HG03565 (cell line): ENCODE results near the gene ATP8A2.
A peak's percentile ranks its signal among the peaks of the same experiment; 100 is the strongest.

Source experiments
- ATAC-seq: cut with Tn5 transposase; IDR thresholded peaks from one replicate; pipeline ENCODE4 v1.9.1; 2021; ENCODE audit warnings: mild to moderate bottlenecking, moderate library complexity; ENCODE audit not compliant: unreplicated experiment

The ATP8A2 gene

DNA sequence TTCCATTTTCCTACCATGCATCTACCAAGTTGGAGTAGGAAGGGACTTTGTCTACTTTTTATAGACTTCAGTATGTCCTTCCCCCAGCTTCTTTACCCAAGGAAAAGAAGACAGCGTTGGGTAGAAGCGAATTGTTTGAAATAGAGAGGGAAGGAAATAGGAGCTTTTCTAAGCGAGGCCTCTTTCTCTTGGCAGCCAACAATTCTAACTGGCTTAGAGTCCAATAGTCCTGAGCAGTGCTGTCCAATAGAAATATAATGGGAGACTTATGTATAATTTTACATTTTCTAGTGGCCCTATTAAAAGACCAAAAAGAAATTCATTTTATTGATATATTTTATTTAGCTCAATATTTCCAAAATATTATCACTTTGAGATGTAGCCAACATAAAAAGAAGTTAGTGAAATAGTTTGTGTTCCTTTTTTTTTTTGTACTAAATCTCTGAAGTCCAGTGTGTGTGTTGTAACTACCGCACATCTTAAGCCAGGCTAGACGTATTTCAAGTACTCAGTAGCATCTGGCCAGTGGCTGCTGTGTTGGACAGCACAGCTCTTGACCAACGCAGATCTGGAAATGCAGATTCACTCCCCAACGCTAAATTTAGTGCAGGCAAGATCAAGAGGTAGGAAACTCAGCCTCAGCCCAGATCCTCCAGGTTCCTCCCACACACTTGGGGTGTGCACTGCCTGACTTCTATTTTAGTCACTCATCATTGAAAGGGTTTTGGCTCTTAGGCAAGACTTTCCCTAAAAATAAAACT lies 500.9 kb downstream of the ATP8A2 start:
- ATAC-seq = no peak

GRCh38 chr13:25873242-25873612 lies 501.5 kb downstream of the ATP8A2 start:
- ATAC-seq = no peak

DNA sequence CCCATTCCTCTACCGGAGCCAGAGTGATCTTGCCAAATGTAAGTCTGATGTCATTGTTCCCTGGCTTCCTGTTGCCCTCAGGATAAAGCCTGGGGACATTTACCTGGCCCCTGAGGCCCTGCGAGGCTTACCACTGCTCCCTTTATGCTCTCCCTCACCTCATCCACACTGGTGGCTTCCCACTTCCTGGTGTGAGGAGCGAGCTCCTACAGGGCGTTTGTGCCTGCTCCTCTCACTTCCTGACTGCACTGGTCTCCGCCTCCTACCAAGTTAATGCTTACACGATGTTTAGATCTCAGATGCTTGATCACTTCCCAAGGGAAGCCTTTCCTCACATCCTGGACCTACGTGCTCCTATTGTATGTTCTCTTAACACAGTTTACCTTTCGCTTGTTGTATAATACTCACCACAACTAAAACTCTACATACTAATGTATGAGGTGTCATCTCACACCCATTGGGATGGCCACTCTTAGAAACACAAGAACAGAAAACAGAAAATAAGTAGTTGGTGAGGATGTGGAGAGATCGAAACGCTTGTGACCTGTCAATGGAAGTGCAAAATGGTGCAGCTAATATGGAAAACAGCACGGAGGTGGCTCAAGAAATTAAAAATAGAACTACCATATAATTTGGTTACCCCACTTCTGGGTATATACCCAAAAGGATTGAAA lies 502.4 kb downstream of the ATP8A2 start:
- ATAC-seq = no peak

GRCh38 chr13:25874907-25875306 lies 503.1 kb downstream of the ATP8A2 start:
- ATAC-seq = no peak

GRCh38 chr13:25876247-25876646 lies 504.5 kb downstream of the ATP8A2 start:
- ATAC-seq = no peak

- no peak for ATAC-seq
Measured at GRCh38 chr13:25879466-25879865, 507.7 kb downstream of the ATP8A2 start.

GRCh38 chr13:25881136-25881926 lies 509.6 kb downstream of the ATP8A2 start:
- no peak for ATAC-seq

DNA sequence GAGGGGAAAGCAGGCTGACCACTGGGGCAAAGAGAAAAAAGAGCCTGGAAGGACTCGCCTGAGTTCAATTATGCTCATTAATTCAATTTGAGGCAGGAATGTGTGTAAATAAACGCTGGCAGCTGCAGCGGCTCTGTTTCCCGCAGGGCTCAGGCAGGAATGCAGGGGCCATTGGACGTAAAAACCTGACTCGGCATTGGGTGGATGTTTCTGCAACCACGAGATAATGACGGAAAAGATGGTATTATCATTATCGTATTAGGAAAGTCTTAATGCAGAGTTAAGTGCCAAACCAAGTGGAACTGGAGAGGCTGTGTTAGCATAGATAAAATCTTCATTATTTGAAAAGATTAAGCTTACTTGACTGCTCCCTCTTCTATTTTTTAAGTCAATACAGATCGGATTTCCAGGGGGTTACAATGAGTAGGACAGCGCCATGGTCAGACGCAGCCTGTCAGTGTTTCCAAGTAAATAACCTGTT lies 510.2 kb downstream of the ATP8A2 start:
- ATAC-seq = no peak

DNA sequence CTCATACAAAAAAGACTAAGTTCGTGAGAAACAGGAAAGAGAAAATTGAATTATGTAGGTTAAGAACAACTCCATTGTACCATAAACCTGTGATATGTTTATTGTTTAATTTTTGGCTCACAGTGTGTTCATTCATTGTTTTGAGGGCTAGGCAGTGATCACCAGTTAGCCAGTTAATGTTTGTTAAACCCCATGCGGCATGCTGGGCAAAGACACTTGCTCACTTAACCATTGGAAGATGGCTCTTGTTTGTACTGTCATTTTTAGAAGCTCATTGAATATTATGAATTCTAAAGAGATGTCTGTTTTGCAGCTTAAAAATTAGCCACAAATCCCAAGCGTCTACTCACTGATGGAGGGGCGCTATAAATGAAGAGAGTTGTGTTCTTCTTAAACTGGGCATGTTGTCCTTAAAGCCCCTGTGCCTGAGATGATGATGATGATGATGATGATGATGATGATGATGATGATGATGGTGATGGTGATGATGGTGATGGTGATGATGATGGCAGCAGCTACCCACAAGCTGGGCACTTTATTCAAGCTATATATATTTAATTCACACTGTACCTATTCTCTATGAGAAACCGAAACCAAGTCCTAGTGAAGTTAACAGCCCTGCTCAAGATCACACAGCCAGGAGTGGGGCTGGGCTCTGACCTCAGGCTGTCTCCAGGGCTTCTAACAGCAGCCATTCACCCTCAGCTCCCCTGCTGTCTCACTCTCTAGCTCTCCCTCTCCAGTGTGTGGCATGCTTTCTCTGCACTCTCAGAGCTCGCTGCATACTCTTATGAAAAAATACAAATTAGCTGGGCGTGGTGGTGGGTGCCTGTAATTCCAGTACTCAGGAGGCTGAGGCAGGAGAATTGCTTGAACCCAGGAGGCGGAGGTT lies 510.9 kb downstream of the ATP8A2 start:
- no peak for ATAC-seq

GRCh38 chr13:25885418-25885817 lies 513.6 kb downstream of the ATP8A2 start:
- no peak for ATAC-seq

DNA sequence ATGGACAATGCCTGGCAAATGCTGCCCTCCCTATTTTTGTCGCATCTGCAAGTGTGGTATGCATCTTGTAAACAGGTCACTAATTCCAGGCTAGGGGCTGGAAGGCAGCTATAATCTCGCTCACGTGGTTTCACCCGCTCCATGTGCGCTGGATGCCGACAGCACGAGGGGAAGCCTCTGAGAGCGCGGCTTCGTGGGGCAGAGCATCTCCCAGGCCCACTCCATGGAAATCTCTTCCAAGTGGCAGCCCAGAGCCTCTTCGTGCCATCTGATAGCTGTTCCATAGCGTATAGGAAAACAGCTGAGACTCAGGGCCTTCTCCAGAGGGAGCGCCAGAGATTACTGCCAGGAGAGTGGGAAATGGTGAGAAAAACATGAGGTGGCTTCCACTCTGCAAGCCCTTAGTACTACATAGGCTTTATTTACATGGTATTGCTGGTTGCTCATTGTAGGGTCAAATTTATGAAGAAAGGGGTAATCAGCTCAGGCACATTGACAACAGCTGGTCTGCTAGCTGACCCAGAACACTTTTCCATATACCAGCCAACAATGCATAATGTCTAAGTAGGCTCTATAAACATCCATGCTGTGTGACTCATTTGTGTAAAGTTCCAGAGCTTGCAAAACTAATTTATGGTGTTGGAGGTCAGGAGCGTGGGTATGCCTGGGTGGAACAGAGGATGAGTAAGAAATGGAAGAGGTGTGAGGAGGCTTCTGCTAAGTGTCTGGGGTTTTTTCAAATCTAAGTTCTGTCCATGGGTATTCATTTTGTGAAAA lies 514.9 kb downstream of the ATP8A2 start:
- no peak for ATAC-seq

GRCh38 chr13:25887962-25888655 lies 516.3 kb downstream of the ATP8A2 start:
- ATAC-seq = no peak

GRCh38 chr13:25890671-25891212 lies 519.0 kb downstream of the ATP8A2 start:
- no peak for ATAC-seq

DNA sequence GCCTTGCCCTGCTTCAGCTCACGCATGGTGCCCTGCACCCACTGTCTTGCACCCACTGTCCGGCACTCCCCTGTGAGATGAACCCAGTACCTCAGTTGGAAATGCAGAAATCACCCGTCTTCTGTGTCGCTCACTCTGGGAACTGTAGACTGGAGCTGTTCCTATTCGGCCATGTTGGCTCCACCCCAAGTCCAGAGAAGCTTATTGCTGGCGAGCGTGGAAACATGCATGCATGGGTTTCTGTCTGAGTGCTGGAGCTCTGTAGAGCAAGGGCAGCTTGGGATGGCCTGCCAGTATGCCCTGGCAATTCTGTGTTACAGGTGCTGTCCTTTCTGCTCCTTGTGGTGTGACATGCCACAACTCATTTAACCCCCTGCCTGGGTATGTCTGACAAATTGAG lies 527.2 kb downstream of the ATP8A2 start:
- ATAC-seq = no peak

DNA sequence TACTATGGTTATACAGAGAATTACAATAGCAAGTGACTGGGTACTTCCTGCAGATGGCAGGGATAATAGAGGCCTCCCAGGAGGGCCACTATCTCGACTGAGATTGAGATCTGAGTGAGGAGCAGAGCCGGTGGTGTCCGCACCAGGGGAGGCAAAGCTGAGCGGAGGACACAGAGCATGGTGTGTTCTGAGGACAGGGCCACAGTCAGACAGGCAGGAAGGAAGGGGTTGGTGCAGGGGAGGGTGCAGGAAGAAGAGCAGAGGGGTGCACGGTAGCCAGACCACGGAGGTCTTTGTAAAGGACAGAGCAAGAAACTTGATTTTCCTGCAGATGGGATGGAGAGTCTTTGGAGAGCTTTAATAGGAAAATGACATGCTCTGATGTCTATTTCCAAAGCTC lies 527.7 kb downstream of the ATP8A2 start:
- no peak for ATAC-seq

DNA sequence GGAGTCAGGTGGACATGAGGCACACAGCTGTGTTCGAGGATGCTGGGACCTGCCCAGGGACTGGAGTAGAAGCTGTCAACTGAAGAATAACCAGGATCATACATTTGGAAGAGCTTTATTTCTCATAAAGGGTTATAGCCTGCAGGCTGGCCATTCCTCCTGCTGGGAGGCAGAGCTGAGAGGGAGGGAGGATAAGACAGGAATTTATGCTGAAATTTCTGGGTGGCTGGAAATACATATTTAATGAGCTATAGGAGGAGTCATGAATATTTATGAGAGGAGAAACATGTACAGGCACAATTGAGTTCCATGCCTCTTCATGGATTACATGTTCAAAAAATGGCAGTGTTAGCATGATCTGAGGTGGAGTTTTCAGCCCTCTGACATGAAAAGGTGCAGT lies 528.2 kb downstream of the ATP8A2 start:
- no peak for ATAC-seq

DNA sequence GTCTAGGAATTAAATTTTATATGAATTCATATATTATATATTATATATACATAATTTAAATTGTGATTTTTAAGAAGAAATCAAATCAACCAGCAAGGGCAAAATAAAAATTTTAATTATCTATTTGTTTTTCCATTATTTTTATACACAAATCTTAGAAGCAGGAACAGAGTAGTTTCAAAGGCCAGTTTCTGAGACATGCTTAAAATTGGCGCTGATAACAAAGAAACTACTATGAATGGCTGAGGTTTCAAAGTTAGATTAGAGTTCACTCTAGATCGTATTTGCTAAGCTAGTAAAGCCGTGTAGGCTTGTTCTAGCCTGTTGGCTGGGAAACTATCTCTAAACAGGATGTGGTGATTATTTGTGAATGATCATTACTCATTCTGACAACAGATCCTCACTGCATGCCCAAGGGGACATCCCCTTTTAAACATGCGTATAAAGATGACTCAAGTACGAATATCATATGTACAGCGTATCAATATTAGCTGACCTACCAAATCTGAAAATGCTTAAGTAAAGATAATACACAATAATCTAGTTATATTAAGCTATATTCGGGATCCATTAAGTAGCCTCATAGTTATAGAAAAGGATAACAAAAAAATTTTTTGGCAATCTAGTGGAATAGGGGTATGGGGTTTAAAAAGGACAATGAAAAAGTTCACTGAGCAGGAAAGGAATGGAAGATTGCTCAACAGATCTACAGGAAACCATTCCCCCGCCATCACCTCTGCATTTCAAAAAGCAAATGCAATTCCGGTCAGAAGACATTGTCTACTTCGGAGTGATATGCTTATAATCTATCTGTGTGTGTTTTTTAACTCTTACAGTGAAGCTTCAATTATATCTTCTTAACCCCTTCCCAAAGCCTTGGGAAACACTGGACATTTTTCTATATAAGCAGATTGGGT lies 529.9 kb downstream of the ATP8A2 start:
- peak; percentile 96 for ATAC-seq

DNA sequence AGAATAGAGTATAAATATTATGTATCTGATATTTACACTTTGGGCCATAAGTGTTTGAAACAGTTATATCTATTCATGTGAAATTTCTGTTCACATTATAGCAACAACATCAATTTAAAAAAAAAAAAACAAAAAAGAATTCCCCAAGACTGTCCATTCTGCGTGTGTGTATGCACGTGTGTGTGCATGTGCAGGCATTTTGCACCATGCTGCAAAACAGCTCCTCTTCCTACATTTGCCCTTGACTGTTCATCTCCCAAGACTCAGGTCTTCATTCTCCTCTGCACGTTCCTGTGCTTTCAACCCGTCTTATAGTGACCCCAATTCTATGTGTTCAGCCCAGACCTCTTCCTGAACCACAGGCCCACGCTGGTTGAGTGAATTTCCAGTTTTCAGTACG lies 530.7 kb downstream of the ATP8A2 start:
- ATAC-seq = no peak
